GM12865 (cell line): ENCODE results near the gene TYMP.
A peak's percentile ranks its signal among the peaks of the same experiment; 100 is the strongest.

Experiments
- DNase-seq: peaks from one replicate; pipeline ENCODE4 v3.0.0; 2010; ENCODE audit warnings: low read depth
- H3K4me3 ChIP-seq: 2 replicates; pipeline ENCODE4 v1.5.1; 2011; ENCODE audit warnings: mild to moderate bottlenecking, low read depth, low read length, control low read depth
- TF ChIP-seq, protein P1 (sequence below): IDR thresholded peaks from 2 replicates; pipeline ENCODE4 v1.5.1; 2011; ENCODE audit warnings: low read length, control low read depth, low read depth, inconsistent platforms; ENCODE audit not compliant: insufficient read depth; ENCODE audit errors: missing control alignments

The TYMP gene, protein sequence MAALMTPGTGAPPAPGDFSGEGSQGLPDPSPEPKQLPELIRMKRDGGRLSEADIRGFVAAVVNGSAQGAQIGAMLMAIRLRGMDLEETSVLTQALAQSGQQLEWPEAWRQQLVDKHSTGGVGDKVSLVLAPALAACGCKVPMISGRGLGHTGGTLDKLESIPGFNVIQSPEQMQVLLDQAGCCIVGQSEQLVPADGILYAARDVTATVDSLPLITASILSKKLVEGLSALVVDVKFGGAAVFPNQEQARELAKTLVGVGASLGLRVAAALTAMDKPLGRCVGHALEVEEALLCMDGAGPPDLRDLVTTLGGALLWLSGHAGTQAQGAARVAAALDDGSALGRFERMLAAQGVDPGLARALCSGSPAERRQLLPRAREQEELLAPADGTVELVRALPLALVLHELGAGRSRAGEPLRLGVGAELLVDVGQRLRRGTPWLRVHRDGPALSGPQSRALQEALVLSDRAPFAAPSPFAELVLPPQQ

DNA sequence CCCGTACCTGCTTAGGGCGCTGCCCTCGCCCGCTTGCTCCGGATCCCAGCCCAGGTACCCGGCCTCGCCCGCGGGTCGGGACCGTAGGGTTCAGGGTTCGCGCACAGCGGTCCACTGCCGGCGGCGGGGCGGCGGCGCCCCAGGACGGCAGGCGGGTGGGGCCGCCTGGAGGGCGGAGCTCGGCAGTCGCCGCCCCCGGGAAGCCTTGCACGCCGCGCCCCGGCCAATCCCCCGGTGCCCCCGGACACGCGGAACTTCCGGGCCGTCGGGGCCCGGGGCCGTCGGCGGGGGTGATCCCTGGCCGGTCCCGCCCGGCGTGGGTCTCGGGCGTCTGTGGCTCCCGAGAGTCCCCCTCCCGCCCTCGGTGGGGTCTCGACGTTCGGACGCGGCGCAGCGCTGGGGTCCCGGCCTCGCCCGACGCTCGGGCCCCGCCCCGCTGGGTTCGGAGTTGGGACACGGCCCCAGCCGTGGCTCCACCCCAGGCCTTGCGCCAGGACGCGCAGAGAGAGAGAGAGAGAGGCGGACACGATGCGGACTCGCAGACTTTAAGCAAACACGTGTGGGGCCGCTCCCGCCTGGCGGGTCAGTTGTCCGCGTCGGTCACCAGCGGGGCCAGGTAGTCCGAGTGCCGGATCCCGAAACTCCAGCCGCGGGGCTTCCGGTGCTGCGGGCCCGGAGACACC is at the start of gene TYMP:
Gene TYMP, minus strand, starts transcription at position 116 of the 683 bp plus-strand sequence. CDS start 303 bp downstream, outside the sequence.
- DNase-seq: peak; percentile 93
- TF ChIP-seq, protein P1, sequence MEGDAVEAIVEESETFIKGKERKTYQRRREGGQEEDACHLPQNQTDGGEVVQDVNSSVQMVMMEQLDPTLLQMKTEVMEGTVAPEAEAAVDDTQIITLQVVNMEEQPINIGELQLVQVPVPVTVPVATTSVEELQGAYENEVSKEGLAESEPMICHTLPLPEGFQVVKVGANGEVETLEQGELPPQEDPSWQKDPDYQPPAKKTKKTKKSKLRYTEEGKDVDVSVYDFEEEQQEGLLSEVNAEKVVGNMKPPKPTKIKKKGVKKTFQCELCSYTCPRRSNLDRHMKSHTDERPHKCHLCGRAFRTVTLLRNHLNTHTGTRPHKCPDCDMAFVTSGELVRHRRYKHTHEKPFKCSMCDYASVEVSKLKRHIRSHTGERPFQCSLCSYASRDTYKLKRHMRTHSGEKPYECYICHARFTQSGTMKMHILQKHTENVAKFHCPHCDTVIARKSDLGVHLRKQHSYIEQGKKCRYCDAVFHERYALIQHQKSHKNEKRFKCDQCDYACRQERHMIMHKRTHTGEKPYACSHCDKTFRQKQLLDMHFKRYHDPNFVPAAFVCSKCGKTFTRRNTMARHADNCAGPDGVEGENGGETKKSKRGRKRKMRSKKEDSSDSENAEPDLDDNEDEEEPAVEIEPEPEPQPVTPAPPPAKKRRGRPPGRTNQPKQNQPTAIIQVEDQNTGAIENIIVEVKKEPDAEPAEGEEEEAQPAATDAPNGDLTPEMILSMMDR: no peak
- H3K4me3 ChIP-seq: peak within 1 kb of the TSS; percentile 100

DNA sequence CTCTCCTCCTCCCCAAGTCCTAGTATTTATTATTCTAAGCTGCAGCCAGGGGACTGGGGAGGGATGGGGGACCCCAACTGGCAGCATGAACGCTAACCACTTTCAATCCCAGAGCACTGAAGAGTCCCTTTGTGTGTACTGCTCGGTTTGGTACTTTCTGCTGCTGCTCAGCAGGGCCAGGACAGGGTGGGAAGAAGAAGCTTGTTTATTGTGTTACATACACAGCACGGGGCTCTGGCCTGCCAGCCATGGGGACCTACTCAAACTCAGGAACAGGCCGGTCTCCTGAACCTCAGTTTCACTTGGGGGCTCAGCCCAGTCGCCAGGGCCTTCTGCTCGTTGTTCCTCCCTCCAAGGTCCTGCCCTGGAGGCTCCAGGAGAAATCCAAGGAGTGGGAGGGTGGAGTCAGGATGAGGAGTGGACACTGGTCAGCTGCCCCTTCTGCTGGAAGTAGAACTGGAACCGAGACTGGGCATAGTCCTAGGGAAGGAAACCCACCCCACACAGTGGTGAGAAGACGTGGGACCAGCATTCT is 49.0 kb upstream of the TYMP start:
- no peak overlapping the region for H3K4me3 ChIP-seq
- DNase-seq: no peak
- TF ChIP-seq, protein P1: no peak

DNA sequence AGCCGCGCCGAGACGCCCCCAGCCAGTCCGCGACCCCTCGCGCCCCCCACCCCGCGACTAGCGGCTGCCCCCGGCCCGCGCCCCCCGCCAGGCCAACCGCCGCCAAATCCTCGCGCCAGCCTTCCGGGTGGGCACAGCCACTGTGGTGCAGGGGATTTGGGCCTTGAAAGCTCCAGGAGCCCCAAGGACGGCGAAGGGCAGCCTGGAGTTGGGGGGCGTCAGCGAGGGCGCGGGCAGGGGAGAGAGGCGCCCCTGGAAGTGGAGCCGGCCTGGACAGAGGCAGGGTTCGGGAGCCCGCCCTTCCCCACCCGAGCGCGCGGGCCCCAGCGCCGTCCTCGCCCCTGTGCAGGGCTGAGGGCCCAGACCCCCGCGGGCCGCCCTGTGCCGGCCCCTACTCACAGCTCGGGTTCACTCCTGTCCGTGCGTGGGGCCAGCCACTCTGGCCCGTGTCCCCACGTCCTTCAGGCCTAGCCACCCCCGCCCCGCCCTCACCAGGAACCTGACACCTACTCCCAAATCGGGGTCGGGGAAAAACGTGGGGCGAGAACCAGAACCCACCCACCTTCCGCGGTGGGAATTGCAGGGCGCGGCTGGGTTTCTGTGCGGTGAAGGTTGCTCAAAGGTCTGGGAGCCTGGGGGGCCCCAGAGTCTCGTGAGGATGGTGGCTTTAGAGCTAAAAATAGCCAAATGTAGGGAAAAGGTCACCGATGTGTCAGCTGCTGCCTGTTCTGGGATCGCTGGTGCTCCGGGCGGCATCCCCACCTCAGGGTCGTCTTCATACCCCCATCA is 48.4 kb upstream of the TYMP start, which contains the start of gene CPT1B:
Gene CPT1B, minus strand, starts transcription at position 441 of the 789 bp plus-strand sequence. CDS start 512 bp downstream, outside the sequence.
- no peak for DNase-seq
- H3K4me3 ChIP-seq: no peak within 1 kb of the TSS
- TF ChIP-seq, protein P1: no peak

DNA sequence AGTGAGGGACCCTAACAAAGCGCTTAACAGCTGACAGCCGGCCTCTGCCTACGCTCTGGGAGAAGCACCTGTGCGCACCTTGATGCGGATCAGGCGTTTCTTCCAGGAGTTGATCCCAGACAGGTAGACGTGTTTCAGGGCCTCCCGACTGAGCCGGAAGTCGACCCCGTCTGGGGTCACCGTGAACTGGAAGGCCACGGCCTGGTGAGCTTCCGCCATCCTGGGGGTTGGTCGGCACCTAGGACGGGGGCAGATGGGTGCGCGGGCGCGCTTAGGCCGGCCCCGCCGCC is 47.8 kb upstream of the TYMP start:
- H3K4me3 ChIP-seq: no peak overlapping the region
- TF ChIP-seq, protein P1: no peak
- DNase-seq: no peak

DNA sequence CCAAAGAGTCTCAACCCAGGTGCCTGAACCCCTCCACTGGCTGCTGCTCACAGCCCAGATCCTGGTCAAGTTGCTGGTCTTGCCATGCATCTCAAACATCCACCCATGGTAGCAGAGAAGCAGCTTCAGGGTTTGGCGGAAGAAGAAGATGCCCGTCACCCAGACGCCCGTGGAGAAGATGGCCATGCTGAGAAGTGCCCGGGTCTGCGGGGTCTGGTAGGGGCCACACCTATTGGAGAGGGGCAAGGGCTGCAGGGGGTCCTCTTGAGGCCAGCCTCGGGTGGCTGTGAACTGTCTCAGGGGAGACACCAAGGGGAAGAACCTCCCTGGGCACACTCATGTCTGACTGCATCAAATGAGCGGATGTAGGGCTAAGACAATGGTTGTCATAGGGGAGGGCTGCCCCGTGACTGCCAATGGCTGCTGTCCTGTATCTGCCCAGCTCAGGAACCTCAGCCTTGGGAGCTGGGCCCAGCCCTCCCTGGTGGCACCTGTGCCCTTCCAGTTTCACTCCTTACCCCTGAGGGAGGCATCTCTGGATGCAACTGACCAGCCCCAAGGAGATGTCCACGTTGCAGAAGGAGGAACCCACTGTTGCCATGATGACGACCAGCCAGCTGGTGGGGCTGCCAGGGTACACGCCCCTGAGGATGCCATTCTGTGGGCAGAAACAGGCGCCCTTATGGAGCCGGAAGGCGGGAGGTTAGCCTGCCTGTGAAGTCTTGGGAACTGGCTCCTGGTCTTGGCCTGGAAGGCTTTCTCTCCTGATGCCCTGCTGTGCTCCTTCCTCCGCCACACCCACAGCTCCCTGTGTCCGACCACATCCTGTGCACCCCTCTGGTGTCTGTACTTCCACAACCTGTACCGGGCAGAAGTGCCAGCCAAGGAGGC is 47.2 kb upstream of the TYMP start:
- TF ChIP-seq, protein P1: no peak
- DNase-seq: no peak
- H3K4me3 ChIP-seq: no peak overlapping the region

DNA sequence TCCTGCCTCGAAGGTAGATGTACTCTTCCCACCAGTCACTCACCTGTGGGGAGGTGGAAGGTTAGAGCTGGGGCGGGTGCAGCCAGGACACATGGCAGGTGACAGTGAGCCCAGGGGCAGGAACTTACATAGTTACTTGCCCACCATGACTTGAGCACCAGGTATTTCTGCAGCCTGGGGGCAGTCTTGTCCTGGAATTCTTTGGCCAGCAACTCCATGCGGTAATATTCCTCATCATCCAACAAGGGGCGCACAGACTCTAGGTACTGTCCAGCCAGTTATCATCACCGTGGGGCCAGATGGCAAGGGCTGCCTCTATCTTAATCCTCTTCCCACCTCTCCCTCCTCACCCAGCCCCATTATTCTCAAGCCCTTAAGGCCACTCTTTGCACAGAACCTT is 46.3 kb upstream of the TYMP start:
- DNase-seq: no peak
- TF ChIP-seq, protein P1: no peak
- H3K4me3 ChIP-seq: no peak overlapping the region
